SU-DHL-6 (cell line): ENCODE data around the gene CAPN9.

Experiments used
- H2AFZ ChIP-seq: fragments of 200-600 bp; sonication (generic); 2 replicates; pipeline ENCODE4 v1.6.1; 2014; ENCODE audit warnings: low read depth, mild to moderate bottlenecking, moderate library complexity, mixed read lengths, antibody characterized with exemption, low read length; ENCODE audit not compliant: severe bottlenecking
- H3F3A ChIP-seq: fragments of 200-600 bp; shearing (Covaris generic); 2 replicates; pipeline ENCODE4 v1.6.0; 2016; ENCODE audit warnings: antibody characterized with exemption, mild to moderate bottlenecking; ENCODE audit not compliant: insufficient read depth
- H3K27ac ChIP-seq: fragments of 200-600 bp; sonication (generic); 2 replicates; pipeline ENCODE4 v1.5.1; 2016; ENCODE audit warnings: low read depth, mild to moderate bottlenecking, low read length, moderate library complexity, mixed read lengths
- H3K27me3 ChIP-seq: fragments of 200-600 bp; sonication (generic), shearing (Covaris generic); 2 replicates; pipeline ENCODE4 v1.6.0; 2014; ENCODE audit warnings: mild to moderate bottlenecking, low read length
- H3K36me3 ChIP-seq: fragments of 200-600 bp; sonication (generic); 2 replicates; pipeline ENCODE4 v1.6.1; 2014; ENCODE audit warnings: mild to moderate bottlenecking, low read length, mixed read lengths
- H3K4me2 ChIP-seq: fragments of 300-600, 200-600 bp; shearing (Covaris generic), sonication (generic); 2 replicates; pipeline ENCODE4 v1.6.0; 2014; ENCODE audit warnings: low read length, low read depth, mild to moderate bottlenecking; ENCODE audit not compliant: poor library complexity, severe bottlenecking
- H3K4me3 ChIP-seq: fragments of 200-600 bp; sonication (generic); 2 replicates; pipeline ENCODE4 v1.5.1; 2014; ENCODE audit warnings: antibody characterized with exemption, low read length, mild to moderate bottlenecking, mixed read lengths; ENCODE audit not compliant: insufficient read depth, poor library complexity, severe bottlenecking
- H3K79me2 ChIP-seq: fragments of 200-600 bp; sonication (generic); 2 replicates; pipeline ENCODE4 v1.6.1; 2014; ENCODE audit warnings: mild to moderate bottlenecking, low read length, moderate library complexity; ENCODE audit not compliant: insufficient read depth
- H3K9ac ChIP-seq: fragments of 200-600 bp; sonication (generic); 2 replicates; pipeline ENCODE4 v1.7.0; 2014; ENCODE audit warnings: mild to moderate bottlenecking, low read length
- H3K9me2 ChIP-seq: fragments of 200-600 bp; sonication (generic); replicated peaks from 2 replicates; pipeline ENCODE4 v1.6.1; 2014; ENCODE audit warnings: low read length; ENCODE audit not compliant: insufficient read depth
- H3K9me3 ChIP-seq: fragments of 200-600 bp; sonication (generic); 2 replicates; pipeline ENCODE4 v1.6.1; 2014; ENCODE audit warnings: low read length, mixed read lengths; ENCODE audit not compliant: insufficient read depth
- H4K20me1 ChIP-seq: fragments of 200-600 bp; sonication (generic); 2 replicates; pipeline ENCODE4 v1.6.1; 2014; ENCODE audit warnings: low read depth, mild to moderate bottlenecking, antibody characterized with exemption, low read length, moderate library complexity, mixed read lengths
- CTCF ChIP-seq: fragments of 200-600 bp; sonication (generic); IDR thresholded peaks from one replicate; pipeline ENCODE4 v1.5.1; 2017; ENCODE audit warnings: antibody characterized with exemption, mild to moderate bottlenecking, low read length, moderate library complexity; ENCODE audit not compliant: insufficient read depth, poor library complexity, severe bottlenecking
- EZH2phosphoT487 ChIP-seq: fragments of 200-600 bp; sonication (generic), shearing (Covaris generic); conservative IDR thresholded peaks from 2 replicates; pipeline ENCODE4 v1.6.1; 2018; ENCODE audit warnings: mild to moderate bottlenecking, antibody characterized with exemption, low read length, moderate library complexity, mixed read lengths

The CAPN9 gene

GRCh38 chr1:230825761-230826160 lies 78.6 kb downstream of the CAPN9 start:
- H3K27ac ChIP-seq = no peak overlapping the region
- no peak overlapping the region for H3K9ac ChIP-seq
- TF ChIP-seq CTCF = no peak
- TF ChIP-seq EZH2phosphoT487 = no peak
- no peak overlapping the region for H2AFZ ChIP-seq
- H3K4me2 ChIP-seq = no peak overlapping the region
- H3K9me2 ChIP-seq = no peaks in the 10 kb centered on the region
- H3K36me3 ChIP-seq = no peaks in the 10 kb centered on the region
- H3K27me3 ChIP-seq = no peaks in the 10 kb centered on the region
- no peaks in the 10 kb centered on the region for H3K9me3 ChIP-seq
- no peaks in the 10 kb centered on the region for H3F3A ChIP-seq
- H3K4me3 ChIP-seq = no peak overlapping the region
- H4K20me1 ChIP-seq = no peaks in the 10 kb centered on the region
- H3K79me2 ChIP-seq = no peaks in the 10 kb centered on the region

GRCh38 chr1:230826166-230826875 lies 79.1 kb downstream of the CAPN9 start:
- Histone ChIP-seq H3K4me3 (no peak overlapping the region), H3K9me2 (no peaks in the 10 kb centered on the region), H3K9ac (no peak overlapping the region), H3K4me2 (no peak overlapping the region), H3K27ac (no peak overlapping the region), H3F3A (no peaks in the 10 kb centered on the region), H3K27me3 (no peaks in the 10 kb centered on the region), H4K20me1 (no peaks in the 10 kb centered on the region), H3K9me3 (no peaks in the 10 kb centered on the region), H3K36me3 (no peaks in the 10 kb centered on the region), H3K79me2 (no peaks in the 10 kb centered on the region), H2AFZ (no peak overlapping the region)
- TF ChIP-seq CTCF (no peak), EZH2phosphoT487 (no peak)

- no peaks in the 10 kb centered on the region for H3K9me3 ChIP-seq
- TF ChIP-seq EZH2phosphoT487 (no peak), CTCF (no peak)
- H3K36me3 ChIP-seq = no peaks in the 10 kb centered on the region
- no peak overlapping the region for H2AFZ ChIP-seq
- no peaks in the 10 kb centered on the region for H3F3A ChIP-seq
- H3K27ac ChIP-seq = no peak overlapping the region
- no peak overlapping the region for H3K4me3 ChIP-seq
- no peaks in the 10 kb centered on the region for H3K9me2 ChIP-seq
- H4K20me1 ChIP-seq = no peaks in the 10 kb centered on the region
- H3K9ac ChIP-seq = no peak overlapping the region
- no peaks in the 10 kb centered on the region for H3K79me2 ChIP-seq
- no peak overlapping the region for H3K4me2 ChIP-seq
- peaks cover 1% of the 10 kb centered on the region; the same call in 1 of the 2 replicates for H3K27me3 ChIP-seq
These were observed 80.0 kb downstream of the CAPN9 start for GRCh38 chr1:230827081-230827681.
